GM18870 (cell line): Measurements from ENCODE around the gene EPB41L4A.
"Not testable (repeated sequence)": the region's sequence is repeated elsewhere in the genome, so short reads cannot be mapped to it uniquely, and the experiment has no call there.

Experiments used
- ATAC-seq: cut with Tn5 transposase; IDR thresholded peaks from one replicate; pipeline ENCODE4 v1.9.1; 2021; ENCODE audit warnings: moderate library complexity; ENCODE audit not compliant: unreplicated experiment

Gene EPB41L4A

GRCh38 chr5:112401924-112402323 lies 17.2 kb downstream of the EPB41L4A start:
- no peak for ATAC-seq

- ATAC-seq = no peak
Measured at GRCh38 chr5:112397690-112398089, 21.4 kb downstream of the EPB41L4A start.

GRCh38 chr5:112396430-112396829 lies 22.6 kb downstream of the EPB41L4A start:
- ATAC-seq = no peak

DNA sequence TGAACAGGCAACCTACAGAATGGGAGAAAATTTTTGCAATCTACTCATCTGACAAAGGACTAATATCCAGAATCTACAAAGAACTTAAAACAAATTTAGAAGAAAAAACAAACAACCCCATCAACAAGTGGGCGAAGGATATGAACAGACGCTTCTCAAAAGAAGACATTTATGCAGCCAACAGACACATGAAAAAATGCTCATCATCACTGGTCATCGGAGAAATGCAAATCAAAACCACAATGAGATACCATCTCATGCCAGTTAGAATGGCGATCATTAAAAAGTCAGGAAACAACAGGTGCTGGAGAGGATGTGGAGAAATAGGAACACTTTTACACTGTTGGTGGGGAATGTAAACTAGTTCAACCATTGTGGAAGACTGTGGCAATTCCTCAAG lies 23.8 kb downstream of the EPB41L4A start:
- not testable (repeated sequence) for ATAC-seq

DNA sequence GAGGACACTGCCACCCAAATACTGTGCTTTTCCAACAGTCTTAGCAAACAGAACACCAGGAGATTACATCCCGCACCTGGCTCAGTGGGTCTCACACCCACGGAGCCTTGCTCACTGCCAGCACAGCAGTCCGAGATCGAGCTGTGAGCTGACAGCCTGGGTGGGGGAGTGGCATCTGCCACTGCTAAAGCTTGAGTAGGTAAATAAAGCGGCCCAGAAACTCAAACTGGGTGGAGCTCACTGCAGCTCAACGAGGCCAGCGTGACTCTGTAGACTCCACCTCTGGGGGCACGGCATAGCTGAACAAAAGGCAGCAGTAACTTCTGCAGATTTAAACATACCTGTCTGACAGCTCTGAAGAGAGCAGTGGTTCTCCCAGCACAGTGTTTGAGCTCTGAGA lies 28.8 kb downstream of the EPB41L4A start:
- no peak for ATAC-seq

DNA sequence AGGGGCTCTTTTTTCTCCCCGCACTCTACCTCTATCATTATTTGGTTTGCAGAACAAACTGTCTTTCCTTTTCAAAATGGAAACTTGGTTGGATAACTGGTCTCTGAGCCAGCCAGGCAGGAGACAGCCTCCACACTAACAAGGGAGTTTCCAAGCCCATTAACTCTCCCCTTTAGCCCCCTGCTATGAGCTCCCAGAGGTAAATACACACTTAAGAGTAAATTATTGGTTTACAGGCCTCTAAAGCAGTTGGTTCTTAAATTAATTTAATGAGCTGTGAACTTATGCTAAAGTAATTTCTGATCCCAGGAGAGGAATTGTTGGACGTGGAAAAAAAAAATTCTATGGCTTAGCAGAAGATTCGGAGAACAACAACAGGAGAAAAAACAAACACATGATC lies 30.3 kb downstream of the EPB41L4A start:
- no peak for ATAC-seq

DNA sequence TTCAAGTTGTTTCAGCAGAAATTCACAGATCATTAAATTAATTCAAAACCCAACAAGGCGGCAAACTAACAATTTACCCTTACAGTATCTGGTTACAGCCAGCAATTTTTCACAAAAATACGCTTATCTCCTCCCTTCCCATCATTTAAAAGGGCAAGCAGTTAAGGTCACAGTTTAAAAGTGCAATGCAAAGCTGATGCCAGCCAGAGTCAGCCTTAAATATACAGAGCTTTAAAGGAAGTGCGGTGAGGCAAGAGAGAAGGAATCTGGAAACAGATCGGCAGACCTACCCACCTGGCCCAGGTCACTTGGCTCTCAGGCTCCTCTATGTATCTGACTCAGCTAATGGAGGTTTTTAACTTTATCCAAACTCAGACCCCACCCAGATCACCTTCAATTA lies 31.0 kb downstream of the EPB41L4A start:
- no peak for ATAC-seq

DNA sequence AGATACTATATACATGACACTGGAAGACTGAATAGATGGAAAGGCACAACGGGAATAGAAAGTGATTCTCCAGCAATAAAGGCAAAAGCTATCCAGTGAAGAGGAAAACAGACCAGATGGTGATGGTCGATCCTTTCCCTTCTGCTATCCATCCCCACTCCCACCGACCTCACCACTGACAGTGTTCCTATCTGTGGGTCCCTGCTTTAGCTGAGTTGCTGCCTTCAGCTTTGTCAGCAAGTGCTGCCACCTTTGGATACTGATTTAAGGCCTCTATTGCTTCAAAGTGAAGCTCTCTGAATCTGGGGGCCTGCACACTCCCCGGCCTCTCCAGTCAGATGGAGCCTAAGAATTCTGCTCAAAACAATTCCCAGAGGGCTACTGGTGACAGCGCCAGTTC lies 32.3 kb downstream of the EPB41L4A start:
- ATAC-seq = no peak

- ATAC-seq = no peak
Measured at GRCh38 chr5:112385969-112386368, 33.1 kb downstream of the EPB41L4A start.

DNA sequence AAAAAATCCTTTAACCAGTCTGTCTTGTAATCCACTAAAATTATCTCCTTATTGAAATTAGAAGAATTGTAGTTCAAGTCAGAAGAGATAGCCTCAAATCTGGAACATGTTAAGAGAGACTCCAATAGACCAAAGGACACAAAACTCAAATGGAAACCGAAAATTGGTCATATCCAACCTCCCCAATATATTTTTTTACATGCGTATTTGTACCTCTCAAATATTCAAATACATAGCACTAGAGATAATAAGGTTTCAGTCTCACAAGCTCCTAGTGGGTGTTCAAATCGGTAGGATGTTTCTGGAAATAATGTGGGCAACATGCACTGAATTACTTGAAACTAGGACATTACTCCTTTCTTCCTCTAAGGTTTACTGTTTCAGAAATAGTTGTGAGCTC lies 33.5 kb downstream of the EPB41L4A start:
- no peak for ATAC-seq

- ATAC-seq = no peak
Measured at GRCh38 chr5:112384523-112384922, 34.6 kb downstream of the EPB41L4A start.

- ATAC-seq = no peak
Measured at GRCh38 chr5:112382886-112383285, 36.2 kb downstream of the EPB41L4A start.

DNA sequence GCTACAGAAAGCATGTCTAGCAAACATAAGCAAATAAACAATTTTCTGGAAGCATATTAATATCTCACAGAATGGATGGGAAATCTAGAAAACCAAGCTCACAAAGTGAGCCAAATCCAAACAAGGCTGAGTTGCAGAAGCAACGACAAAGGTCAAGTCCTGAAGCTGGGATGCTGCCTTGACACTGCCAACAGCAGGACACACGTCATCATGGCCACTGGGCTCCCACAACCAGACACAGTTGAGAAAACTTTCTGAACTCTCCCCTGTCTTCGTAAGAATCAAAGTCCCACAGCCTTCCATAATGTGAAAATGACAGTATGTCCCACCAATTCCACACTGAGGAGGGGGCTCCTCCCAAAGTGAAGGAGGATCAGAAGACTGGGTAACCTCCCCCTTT lies 37.6 kb downstream of the EPB41L4A start:
- no peak for ATAC-seq

GRCh38 chr5:112379542-112380325 lies 39.3 kb downstream of the EPB41L4A start:
- no peak for ATAC-seq

DNA sequence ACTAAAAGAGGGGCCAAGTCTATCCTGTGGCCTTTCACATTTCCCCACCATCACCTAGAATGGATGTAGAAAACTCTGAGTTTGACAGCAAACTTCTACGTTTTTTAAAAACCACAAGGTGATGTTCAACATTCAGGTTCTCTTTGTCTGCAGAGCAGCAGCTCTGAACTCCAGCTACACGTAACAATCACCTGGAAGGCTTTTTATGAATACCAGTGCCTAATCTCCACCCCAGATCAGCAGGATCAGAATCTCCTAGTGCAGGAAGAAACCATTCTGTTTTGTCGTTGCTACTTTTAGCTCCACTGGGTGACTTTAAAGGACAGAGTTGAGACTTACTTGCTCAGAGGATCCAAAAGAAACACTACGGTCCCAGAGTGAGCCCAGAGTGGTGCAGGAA lies 44.3 kb downstream of the EPB41L4A start:
- no peak for ATAC-seq

GRCh38 chr5:112374356-112374755 lies 44.7 kb downstream of the EPB41L4A start:
- no peak for ATAC-seq

GRCh38 chr5:112373885-112374284 lies 45.2 kb downstream of the EPB41L4A start:
- no peak for ATAC-seq

GRCh38 chr5:112372543-112372942 lies 46.5 kb downstream of the EPB41L4A start:
- ATAC-seq = no peak

GRCh38 chr5:112371067-112371466 lies 48.0 kb downstream of the EPB41L4A start:
- no peak for ATAC-seq

DNA sequence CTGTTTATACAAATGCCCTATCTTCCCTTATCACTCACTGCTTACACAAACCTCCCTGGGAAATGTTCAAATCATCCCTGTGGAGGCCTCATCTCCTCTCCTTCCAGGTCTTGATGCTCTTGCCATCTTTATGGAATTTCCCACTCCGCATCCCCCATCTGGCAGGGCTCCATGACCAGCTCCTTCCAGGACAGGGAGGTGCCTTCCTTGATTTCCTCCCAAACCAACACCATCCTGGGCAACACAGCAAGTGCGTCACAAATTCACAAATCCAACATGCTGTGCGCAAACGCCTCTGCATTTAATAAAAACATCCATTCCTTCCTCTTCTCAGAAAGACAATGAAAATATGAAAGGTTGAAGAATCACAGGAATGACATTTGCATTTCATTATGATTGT lies 51.7 kb downstream of the EPB41L4A start:
- ATAC-seq = no peak

DNA sequence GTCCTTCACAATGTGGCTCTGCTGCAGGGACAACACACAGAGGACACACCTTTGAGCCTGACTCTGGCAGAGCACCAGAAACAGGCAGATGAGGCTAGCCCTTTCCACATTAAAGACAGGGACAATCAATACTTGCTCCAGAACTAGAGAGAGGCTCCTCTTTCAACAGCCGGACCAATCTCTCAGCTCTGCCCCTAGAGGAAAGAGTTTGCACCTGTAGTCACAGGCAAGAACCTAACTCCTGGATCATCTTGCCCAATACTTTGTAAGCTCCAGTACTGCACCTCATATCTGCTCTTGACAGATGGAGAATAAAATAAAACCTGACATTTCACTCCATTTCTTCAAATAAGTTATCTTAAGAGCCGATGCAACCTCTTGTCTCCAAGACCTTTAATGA lies 52.1 kb downstream of the EPB41L4A start:
- ATAC-seq = no peak

GRCh38 chr5:112360740-112361139 lies 58.3 kb downstream of the EPB41L4A start:
- ATAC-seq = not testable (repeated sequence)
